GM10266 (cell line): ENCODE data around the gene ZBTB49.

Source experiments
- DNase-seq: peaks from one replicate; pipeline ENCODE4 v3.0.0; 2012; ENCODE audit errors: extremely low spot score
- TF ChIP-seq, protein P1 (sequence below): IDR thresholded peaks from 2 replicates; pipeline ENCODE4 v1.5.1; 2012; ENCODE audit warnings: mild to moderate bottlenecking, low read depth; ENCODE audit not compliant: control insufficient read depth, insufficient read depth; ENCODE audit errors: missing control alignments

Gene ZBTB49

DNA sequence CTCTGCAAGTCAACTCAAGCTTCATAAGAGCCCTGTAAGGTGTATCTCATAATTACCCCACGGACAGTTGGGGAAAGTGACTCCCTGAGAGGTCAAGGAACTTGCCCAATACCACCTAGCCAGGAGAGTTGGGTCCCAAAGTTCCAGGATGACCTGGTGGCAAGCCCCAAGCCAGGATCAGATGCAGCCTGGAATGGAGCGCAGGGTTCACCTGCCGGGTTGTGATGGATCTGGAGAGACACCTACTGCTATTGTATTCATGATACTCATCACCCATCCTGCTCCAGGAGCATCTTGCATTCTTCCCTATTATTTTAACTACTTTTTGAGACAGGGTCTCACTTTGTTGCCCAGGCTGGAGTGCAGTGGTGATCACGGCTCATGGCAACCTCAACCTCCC, 36.1 kb downstream of the ZBTB49 start:
- DNase-seq = no peak
- TF ChIP-seq, protein P1, sequence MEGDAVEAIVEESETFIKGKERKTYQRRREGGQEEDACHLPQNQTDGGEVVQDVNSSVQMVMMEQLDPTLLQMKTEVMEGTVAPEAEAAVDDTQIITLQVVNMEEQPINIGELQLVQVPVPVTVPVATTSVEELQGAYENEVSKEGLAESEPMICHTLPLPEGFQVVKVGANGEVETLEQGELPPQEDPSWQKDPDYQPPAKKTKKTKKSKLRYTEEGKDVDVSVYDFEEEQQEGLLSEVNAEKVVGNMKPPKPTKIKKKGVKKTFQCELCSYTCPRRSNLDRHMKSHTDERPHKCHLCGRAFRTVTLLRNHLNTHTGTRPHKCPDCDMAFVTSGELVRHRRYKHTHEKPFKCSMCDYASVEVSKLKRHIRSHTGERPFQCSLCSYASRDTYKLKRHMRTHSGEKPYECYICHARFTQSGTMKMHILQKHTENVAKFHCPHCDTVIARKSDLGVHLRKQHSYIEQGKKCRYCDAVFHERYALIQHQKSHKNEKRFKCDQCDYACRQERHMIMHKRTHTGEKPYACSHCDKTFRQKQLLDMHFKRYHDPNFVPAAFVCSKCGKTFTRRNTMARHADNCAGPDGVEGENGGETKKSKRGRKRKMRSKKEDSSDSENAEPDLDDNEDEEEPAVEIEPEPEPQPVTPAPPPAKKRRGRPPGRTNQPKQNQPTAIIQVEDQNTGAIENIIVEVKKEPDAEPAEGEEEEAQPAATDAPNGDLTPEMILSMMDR = no peak

DNA sequence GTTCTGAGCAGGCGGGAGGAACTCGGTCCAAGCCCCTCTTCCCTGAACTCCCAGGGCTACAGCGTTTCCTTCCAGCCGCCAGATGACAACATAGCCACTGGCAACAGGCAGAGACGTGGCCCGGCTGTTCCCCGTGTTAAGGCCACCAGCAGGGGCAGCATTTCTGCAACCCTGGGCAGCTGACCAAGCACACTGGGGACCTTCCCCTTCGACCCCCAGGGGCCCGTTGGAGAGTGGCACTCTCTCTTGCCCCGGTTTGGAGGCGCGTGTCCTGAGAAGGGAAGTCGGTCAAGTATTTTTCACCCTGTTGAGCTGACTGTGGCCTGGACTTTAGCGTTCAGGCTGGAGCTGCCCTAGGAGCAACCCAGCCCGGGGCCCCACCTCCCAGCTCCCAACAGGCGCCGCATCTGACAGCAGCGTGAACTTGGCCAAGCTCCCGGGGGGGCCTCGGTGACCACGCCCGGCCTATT, 37.6 kb downstream of the ZBTB49 start:
- TF ChIP-seq, protein P1 = no peak
- no peak for DNase-seq

DNA sequence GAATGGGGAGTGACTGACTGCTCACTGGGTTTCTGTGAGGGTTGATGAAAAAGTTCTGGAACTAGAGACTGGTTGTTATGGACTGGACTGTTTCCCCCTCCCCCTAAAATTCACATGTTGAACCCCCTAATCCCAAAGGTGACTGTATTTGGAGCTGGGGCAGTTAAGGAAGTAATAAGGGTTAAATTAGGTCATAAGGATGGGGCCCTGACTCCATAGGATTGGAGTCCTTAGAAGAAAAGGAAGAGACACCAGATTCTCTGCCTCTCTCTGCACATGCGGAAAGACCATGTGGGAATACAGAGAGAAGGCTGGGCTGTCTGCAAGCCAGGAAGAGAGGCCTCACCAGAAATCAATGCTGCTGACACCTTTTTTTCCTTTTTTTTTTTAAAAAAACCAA, 38.2 kb downstream of the ZBTB49 start:
- DNase-seq = no peak
- TF ChIP-seq, protein P1 = no peak

DNA sequence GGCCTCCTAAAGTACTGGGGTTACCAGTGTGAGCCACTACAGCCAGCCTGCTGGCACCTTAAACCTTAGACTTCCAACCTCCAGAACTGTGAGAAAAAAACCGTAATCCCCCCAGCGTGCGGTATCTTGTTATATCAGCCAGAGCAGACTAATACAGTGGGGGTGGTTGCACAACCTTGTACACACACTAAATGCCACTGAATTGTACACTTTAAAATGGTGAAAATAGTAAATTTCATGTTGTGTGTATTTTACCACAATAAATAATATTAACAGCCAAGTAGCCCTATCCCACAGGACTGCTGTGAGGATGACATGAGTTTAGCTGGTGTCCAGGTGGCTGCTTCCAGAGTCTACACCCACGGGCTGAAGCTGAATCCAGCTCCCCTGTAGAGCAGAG, 38.8 kb downstream of the ZBTB49 start:
- DNase-seq = no peak
- TF ChIP-seq, protein P1 = no peak

DNA sequence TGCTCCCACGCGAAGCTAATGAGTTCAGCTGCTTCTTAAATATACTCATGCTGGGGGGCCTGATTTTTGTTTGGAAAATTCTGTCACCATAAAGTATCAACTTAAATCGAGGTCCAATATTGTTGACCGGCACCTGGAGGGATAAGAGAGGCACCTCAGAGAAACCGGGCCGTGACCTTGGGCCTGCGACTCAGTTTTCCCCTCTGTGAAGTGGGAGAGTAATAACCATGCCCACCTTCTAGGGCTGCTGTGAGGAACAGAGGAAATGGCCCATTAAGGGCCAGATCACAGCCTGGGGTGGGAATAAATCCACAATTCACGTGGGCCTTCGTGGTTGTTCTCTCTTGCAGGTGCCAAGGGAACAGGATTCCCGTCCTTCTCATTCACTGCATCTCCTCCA, 39.4 kb downstream of the ZBTB49 start:
- TF ChIP-seq, protein P1 = no peak
- no peak for DNase-seq

DNA sequence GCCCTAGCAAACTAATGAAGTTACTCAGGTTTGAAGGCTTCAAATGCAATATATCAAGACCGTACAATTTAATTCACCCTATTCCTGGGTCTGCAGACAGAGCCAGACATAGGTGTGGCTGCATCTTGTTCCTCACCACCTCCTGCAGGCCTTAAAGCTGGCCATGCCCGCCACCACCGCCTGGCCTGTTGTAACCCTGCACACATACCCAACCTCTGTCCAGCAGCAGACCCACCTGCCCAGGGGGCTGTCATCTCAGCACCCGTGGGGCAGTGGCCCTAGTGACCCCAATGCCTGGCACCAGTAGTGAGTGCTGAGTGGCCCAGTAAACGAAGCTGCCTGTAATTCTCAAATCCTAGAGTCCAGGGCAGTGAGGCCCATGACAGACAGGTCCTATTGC, 40.7 kb downstream of the ZBTB49 start:
- no peak for DNase-seq
- TF ChIP-seq, protein P1 = no peak

DNA sequence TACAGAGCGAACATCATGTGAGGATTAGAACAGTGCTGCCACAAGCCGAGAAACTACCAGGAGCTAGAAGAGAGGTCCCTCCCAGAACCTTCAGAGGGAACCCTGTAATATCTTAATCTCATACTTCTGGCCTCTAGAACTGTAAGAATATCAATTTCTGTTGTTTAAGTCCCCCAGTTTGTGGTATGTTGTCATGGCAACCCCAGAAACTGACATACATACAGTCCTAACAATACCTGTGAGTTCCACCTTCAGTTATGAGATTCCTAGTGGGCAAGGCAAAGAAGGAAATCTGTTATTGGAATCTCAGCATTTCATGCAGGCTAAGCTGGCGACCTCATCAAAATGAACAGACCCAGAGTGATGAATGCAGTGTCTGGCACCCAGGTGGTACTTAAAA, 42.5 kb downstream of the ZBTB49 start:
- DNase-seq = no peak
- TF ChIP-seq, protein P1 = no peak

DNA sequence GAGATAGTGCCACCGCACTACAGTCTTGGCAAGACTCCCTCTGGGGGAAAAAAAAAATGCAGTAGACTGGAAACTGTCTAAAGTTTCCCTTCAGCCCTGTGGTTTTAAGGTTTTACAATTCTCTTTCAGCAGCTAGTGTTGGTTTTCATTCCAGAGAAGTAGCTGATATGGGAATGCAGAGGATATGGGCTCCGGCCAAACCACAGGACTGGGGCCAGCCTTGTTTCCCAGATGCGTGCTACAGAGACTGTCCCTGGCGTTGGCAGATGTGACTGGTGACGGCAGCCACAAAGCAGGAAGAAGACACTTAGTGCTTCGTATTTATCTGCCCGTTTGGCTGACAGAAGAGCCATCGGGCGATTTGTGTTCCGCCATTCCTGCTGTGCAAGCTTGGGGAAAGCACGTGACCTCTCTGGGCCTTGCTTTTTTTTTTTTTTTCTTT, 43.2 kb downstream of the ZBTB49 start:
- TF ChIP-seq, protein P1 = no peak
- no peak for DNase-seq
